Esophagus squamous epithelium (tissue), 5 donors: ENCODE measurements around the gene GPR143. TPM values are rescaled to one million over a fixed set of nuclear protein-coding genes. Genes with fewer than 3 reads are reported as not detected.

Experiments
- DNase-seq: peaks from one replicate; lab custom pipeline; 2025; lab: John Stamatoyannopoulos, UW
- H3K27ac ChIP-seq, 4 donors: fragments of 200-600 bp; sonication (generic); one replicate each; pipeline ENCODE4 v1.5.1; 2016 to 2019; ENCODE audit warnings: mild to moderate bottlenecking in 1 of 4
- H3K27me3 ChIP-seq, 4 donors: fragments of 200-600 bp; sonication (generic); 1 replicate in 3 of 4; 2 replicates in 1 of 4; pipeline versions ENCODE4 v1.5.1 to v1.6.0; 2017 to 2021; ENCODE audit warnings: antibody characterized with exemption in 1 of 4
- H3K36me3 ChIP-seq, 3 donors: fragments of 200-600 bp; sonication (generic); one replicate each; pipeline ENCODE4 v1.5.1; 2016 to 2019
- H3K4me1 ChIP-seq, 3 donors: fragments of 200-600 bp; sonication (generic); one replicate each; pipeline ENCODE4 v1.5.1; 2017 to 2019
- H3K4me3 ChIP-seq, 4 donors: fragments of 200-600 bp; sonication (generic); 1 replicate in 3 of 4; 2 replicates in 1 of 4; pipeline ENCODE4 v1.5.1; 2016 to 2019; ENCODE audit warnings: mild to moderate bottlenecking in 2 of 4, moderate library complexity in 1 of 4
- H3K9me3 ChIP-seq, 3 donors: fragments of 200-600 bp; sonication (generic); one replicate each; pipeline ENCODE4 v1.5.1; 2016 to 2019
- CTCF ChIP-seq, 6 experiments: fragments of 450-650 bp in 4 of 6; fragments of 200-600 bp in 2 of 6; sonication (generic) in 2 of 6; IDR thresholded peaks; one replicate each; pipeline ENCODE4 v1.5.1; 2016 to 2019; ENCODE audit warnings: antibody characterized with exemption in 6 of 6, mild to moderate bottlenecking in 4 of 6, moderate library complexity in 4 of 6
- POLR2A ChIP-seq, 4 donors: fragments of 450-650 bp; IDR thresholded peaks; one replicate each; pipeline ENCODE4 v1.6.1; 2017; ENCODE audit warnings: antibody characterized with exemption in 4 of 4, mild to moderate bottlenecking in 4 of 4, moderate library complexity in 3 of 4
- WGBS, 2 donors: methylation state at CpG; one replicate each; pipeline ENCODE4 v1.1.5; 2018; 5-methylcytosine and 5-hydroxymethylcytosine counted together
- intact Hi-C: fragments of 100-400 bp; cut with DNase I; formaldehyde crosslinking; loops from one replicate; pipeline ENCODE4 v1.15.0; 2022
- total RNA-seq, 4 donors: library from RNA; depleted of rRNA; stranded (reverse); fragments of >200 nt; gene quantifications; one replicate each; pipeline ENCODE4 v1.1.0, GENCODE V29; 2016
- donor health status: DM: yes; HTN: yes; CAD: no.

GPR143 gene
- total RNA-seq, 4 donors from 2014 or later: 0.68 to 3.9 (median 1.8) TPM

GRCh38 chrX:9688833-9689232 is 76.8 kb downstream of the GPR143 start:
- H3K4me3 ChIP-seq: no peak overlapping the region
- no peak for TF ChIP-seq CTCF (IDR thresholded peaks at IDR 0.05)
- TF ChIP-seq POLR2A (IDR thresholded peaks at IDR 0.05): no peak
- DNase-seq: no peak
- H3K9me3 ChIP-seq: no peaks in the 10 kb centered on the region
- H3K27me3 ChIP-seq: no peaks in the 10 kb centered on the region
- intact Hi-C loops: no loop called here
- 99 to 100% methylated on average over 14 to 21 of the region's 24 CpGs for WGBS, 2 donors
- H3K27ac ChIP-seq: no peak overlapping the region
- no peaks in the 10 kb centered on the region for H3K4me1 ChIP-seq
- peaks cover 0 to 90% (median 0%) of the 10 kb centered on the region in 3 donors for H3K36me3 ChIP-seq

- Histone ChIP-seq H3K4me3 (no peak overlapping the region), H3K27ac (no peak overlapping the region), H3K9me3 (no peaks in the 10 kb centered on the region), H3K4me1 (no peaks in the 10 kb centered on the region), H3K27me3 (no peaks in the 10 kb centered on the region), H3K36me3 (peaks cover 0 to 84% (median 0%) of the 10 kb centered on the region in 3 donors)
- TF ChIP-seq CTCF (IDR thresholded peaks at IDR 0.05): no peak
- no peak for TF ChIP-seq POLR2A (IDR thresholded peaks at IDR 0.05)
- intact Hi-C loops: no loop called here
- WGBS, 2 donors: 96 to 100% methylated on average over 2 to 13 of the region's 27 CpGs
- DNase-seq: no peak
Observed at GRCh38 chrX:9687899-9688298, 77.7 kb downstream of the GPR143 start.

GRCh38 chrX:9683350-9683749 is 82.3 kb downstream of the GPR143 start:
- DNase-seq: no peak
- 91 to 95% methylated on average over 8 to 9 of the region's 9 CpGs for WGBS, 2 donors
- intact Hi-C loops: no loop called here

DNA sequence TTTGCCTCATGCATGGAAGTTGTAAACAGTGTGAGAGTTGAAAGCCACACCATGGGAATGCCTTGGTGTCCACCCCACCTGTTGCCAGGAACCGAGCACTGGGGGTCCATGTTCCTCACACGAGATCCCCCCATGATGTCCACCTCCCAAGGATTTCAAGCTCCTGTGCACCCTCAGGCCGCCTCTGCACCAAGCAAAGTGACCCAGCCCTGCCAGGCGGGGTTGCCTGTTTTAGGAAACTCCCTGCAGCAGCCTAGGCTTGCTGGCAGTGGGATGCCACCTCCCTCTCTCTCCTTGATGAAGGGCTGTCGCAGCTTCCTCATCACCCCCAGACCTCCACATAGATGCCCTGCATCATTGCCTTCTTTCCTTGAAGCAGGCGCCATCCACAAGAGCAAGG is 82.8 kb downstream of the GPR143 start:
- no peak for TF ChIP-seq CTCF (IDR thresholded peaks at IDR 0.05)
- no peak for TF ChIP-seq POLR2A (IDR thresholded peaks at IDR 0.05)
- DNase-seq: no peak
- no peaks in the 10 kb centered on the region for H3K27me3 ChIP-seq
- 83 to 100% methylated on average over 1 to 3 of the region's 6 CpGs for WGBS, 2 donors
- H3K4me3 ChIP-seq: no peak overlapping the region
- intact Hi-C loops: no loop called here
- peaks cover 0 to 37% (median 0%) of the 10 kb centered on the region in 3 donors for H3K36me3 ChIP-seq
- H3K9me3 ChIP-seq: no peaks in the 10 kb centered on the region
- H3K4me1 ChIP-seq: peaks cover 0 to 3% (median 0%) of the 10 kb centered on the region in 3 donors
- H3K27ac ChIP-seq: no peak overlapping the region

More at GRCh38 chrX:9683350-9683749, 82.3 kb downstream of the GPR143 start:
- no peaks in the 10 kb centered on the region for H3K9me3 ChIP-seq
- no peak overlapping the region for H3K27ac ChIP-seq
- no peak overlapping the region for H3K4me3 ChIP-seq
- no peaks in the 10 kb centered on the region for H3K4me1 ChIP-seq
- TF ChIP-seq POLR2A (IDR thresholded peaks at IDR 0.05): no peak
- no peak for TF ChIP-seq CTCF (IDR thresholded peaks at IDR 0.05)
- H3K36me3 ChIP-seq: peaks cover 0 to 42% (median 0%) of the 10 kb centered on the region in 3 donors
- no peaks in the 10 kb centered on the region for H3K27me3 ChIP-seq

GRCh38 chrX:9682456-9682855 is 83.2 kb downstream of the GPR143 start:
- intact Hi-C loops: no loop called here
- no peak for DNase-seq
- 68 to 69% methylated on average over 9 to 10 of the region's 10 CpGs for WGBS, 2 donors

More at GRCh38 chrX:9682456-9682855, 83.2 kb downstream of the GPR143 start:
- TF ChIP-seq CTCF (IDR thresholded peaks at IDR 0.05) (no peak), POLR2A (IDR thresholded peaks at IDR 0.05) (no peak)
- H3K27ac ChIP-seq: no peak overlapping the region
- no peaks in the 10 kb centered on the region for H3K9me3 ChIP-seq
- H3K36me3 ChIP-seq: peaks cover 0 to 33% (median 0%) of the 10 kb centered on the region in 3 donors
- H3K4me3 ChIP-seq: no peak overlapping the region
- no peaks in the 10 kb centered on the region for H3K27me3 ChIP-seq
- peaks cover 0 to 7% (median 0%) of the 10 kb centered on the region in 3 donors for H3K4me1 ChIP-seq
